Esophagus squamous epithelium (tissue), 4 donors: ENCODE measurements around the gene ABCA5.

Experiments used
- POLR2A ChIP-seq, 4 donors: fragments of 450-650 bp; IDR thresholded peaks; one replicate each; pipeline ENCODE4 v1.6.1; 2017; ENCODE audit warnings: antibody characterized with exemption in 4 of 4, mild to moderate bottlenecking in 4 of 4, moderate library complexity in 3 of 4
- TF ChIP-seq, protein P1 (sequence below), 6 experiments: fragments of 450-650 bp in 4 of 6; fragments of 200-600 bp in 2 of 6; sonication (generic) in 2 of 6; IDR thresholded peaks; one replicate each; pipeline ENCODE4 v1.5.1; 2016 to 2019; ENCODE audit warnings: antibody characterized with exemption in 6 of 6, mild to moderate bottlenecking in 4 of 6, moderate library complexity in 4 of 6

DNA sequence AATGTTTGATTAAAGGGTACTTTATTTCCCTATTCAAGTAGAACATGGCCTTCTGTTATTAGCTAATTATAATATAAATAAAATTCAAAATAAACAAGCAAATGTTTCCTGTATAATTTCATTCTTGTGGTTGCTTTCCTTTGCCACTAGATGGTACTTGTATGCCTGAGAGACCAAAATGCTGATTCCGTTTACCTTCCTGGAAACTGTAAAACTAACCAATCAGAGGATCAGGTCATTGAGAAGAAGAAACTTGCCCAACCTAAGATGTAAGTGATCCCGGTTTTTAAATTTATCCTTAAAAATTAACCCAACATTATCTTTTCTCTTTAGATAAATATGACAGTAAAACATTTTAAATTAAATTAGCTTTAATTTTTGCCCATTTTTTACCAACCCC lies 8.1 kb upstream of the ABCA5 start:
- TF ChIP-seq, protein P1, sequence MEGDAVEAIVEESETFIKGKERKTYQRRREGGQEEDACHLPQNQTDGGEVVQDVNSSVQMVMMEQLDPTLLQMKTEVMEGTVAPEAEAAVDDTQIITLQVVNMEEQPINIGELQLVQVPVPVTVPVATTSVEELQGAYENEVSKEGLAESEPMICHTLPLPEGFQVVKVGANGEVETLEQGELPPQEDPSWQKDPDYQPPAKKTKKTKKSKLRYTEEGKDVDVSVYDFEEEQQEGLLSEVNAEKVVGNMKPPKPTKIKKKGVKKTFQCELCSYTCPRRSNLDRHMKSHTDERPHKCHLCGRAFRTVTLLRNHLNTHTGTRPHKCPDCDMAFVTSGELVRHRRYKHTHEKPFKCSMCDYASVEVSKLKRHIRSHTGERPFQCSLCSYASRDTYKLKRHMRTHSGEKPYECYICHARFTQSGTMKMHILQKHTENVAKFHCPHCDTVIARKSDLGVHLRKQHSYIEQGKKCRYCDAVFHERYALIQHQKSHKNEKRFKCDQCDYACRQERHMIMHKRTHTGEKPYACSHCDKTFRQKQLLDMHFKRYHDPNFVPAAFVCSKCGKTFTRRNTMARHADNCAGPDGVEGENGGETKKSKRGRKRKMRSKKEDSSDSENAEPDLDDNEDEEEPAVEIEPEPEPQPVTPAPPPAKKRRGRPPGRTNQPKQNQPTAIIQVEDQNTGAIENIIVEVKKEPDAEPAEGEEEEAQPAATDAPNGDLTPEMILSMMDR (IDR thresholded peaks at IDR 0.05) = peak in 5 of 6 experiments; percentile 39 to 66 (median 49)
- TF ChIP-seq POLR2A (IDR thresholded peaks at IDR 0.05) = no peak
